Vagina (tissue), 2 donors: ENCODE data around the gene SIVA1.

ENCODE experiments used
- CTCF ChIP-seq, 3 experiments: fragments of 450-650 bp in 2 of 3; fragments of 200-600 bp in 1 of 3; sonication (generic) in 1 of 3; IDR thresholded peaks; one replicate each; pipeline ENCODE4 v1.5.1; 2017 to 2019; ENCODE audit warnings: antibody characterized with exemption in 3 of 3, mild to moderate bottlenecking in 2 of 3, moderate library complexity in 2 of 3
- POLR2AphosphoS5 ChIP-seq, 2 donors: sonication (generic); formaldehyde crosslinking; IDR thresholded peaks; one replicate each; pipeline ENCODE4 v1.9.0; 2017; ENCODE audit warnings: antibody characterized with exemption in 2 of 2, mild to moderate bottlenecking in 2 of 2, low read depth in 1 of 2; ENCODE audit not compliant: insufficient read depth in 1 of 2

- TF ChIP-seq CTCF (IDR thresholded peaks at IDR 0.05) (no peak), POLR2AphosphoS5 (IDR thresholded peaks at IDR 0.05; ENCODE audit: insufficient read depth in 1 of 2, low read depth in 1 of 2) (no peak)
These were observed 11.1 kb upstream of the SIVA1 start for GRCh38 chr14:104741803-104742251.
